MM.1S (cell line): ENCODE results near the gene EMX2.

Experiments
- DNase-seq: peaks from one replicate; pipeline ENCODE4 v3.0.0-alpha.2; 2015
- H2AFZ ChIP-seq: fragments of 300-600 bp; sonication (generic); 2 replicates; pipeline ENCODE4 v1.6.0; 2016; ENCODE audit warnings: antibody characterized with exemption, low read length
- H3F3A ChIP-seq: fragments of 300-600 bp; sonication (generic); 2 replicates; pipeline ENCODE4 v1.6.1; 2016; ENCODE audit warnings: mild to moderate bottlenecking, antibody characterized with exemption, low read length, moderate library complexity, mixed read lengths; ENCODE audit not compliant: insufficient read depth
- H3K27ac ChIP-seq: fragments of 300-600 bp; sonication (generic); 2 replicates; pipeline ENCODE4 v1.5.1; 2016; ENCODE audit warnings: mild to moderate bottlenecking, low read length
- H3K27me3 ChIP-seq: fragments of 300-600 bp; sonication (generic); replicated peaks from 2 replicates; pipeline ENCODE4 v1.6.0; 2016; ENCODE audit warnings: low read length; ENCODE audit not compliant: insufficient read depth
- H3K36me3 ChIP-seq: fragments of 300-600 bp; sonication (generic); replicated peaks from 2 replicates; pipeline ENCODE4 v1.6.1; 2016; ENCODE audit warnings: mild to moderate bottlenecking, low read length, mixed read lengths; ENCODE audit not compliant: insufficient read depth
- H3K4me1 ChIP-seq: fragments of 300-600 bp; sonication (generic); 2 replicates; pipeline ENCODE4 v1.6.1; 2016; ENCODE audit warnings: low read length, mixed read lengths
- H3K4me2 ChIP-seq: fragments of 300-600 bp; sonication (generic); 2 replicates; pipeline ENCODE4 v1.6.0; 2016; ENCODE audit warnings: low read depth, low read length
- H3K4me3 ChIP-seq: fragments of 300-600 bp; sonication (generic); 2 replicates; pipeline ENCODE4 v1.5.1; 2016; ENCODE audit warnings: low read length, mixed read lengths
- H3K79me2 ChIP-seq: fragments of 300-600 bp; sonication (generic); 2 replicates; pipeline ENCODE4 v1.6.1; 2016; ENCODE audit warnings: mixed run types, low read length, mixed read lengths
- H3K9ac ChIP-seq: fragments of 300-600 bp; sonication (generic); 2 replicates; pipeline ENCODE4 v1.6.1; 2016; ENCODE audit warnings: low read length, mixed read lengths
- H3K9me2 ChIP-seq: fragments of 300-600 bp; sonication (generic); replicated peaks from 2 replicates; pipeline ENCODE4 v1.6.1; 2016; ENCODE audit warnings: mild to moderate bottlenecking, low read length, mixed read lengths; ENCODE audit not compliant: insufficient read depth
- H3K9me3 ChIP-seq: fragments of 300-600 bp; sonication (generic); replicated peaks from 2 replicates; pipeline ENCODE4 v1.6.1; 2016; ENCODE audit warnings: mild to moderate bottlenecking, low read length, mixed read lengths; ENCODE audit not compliant: insufficient read depth
- H4K20me1 ChIP-seq: fragments of 300-600 bp; sonication (generic); 2 replicates; pipeline ENCODE4 v1.6.1; 2016; ENCODE audit warnings: mild to moderate bottlenecking, low read length, moderate library complexity, mixed read lengths; ENCODE audit not compliant: insufficient read depth
- EZH2 ChIP-seq: fragments of 300-600 bp; sonication (generic); optimal IDR thresholded peaks from 2 replicates; pipeline ENCODE3; 2017; ENCODE audit warnings: low read depth, mild to moderate bottlenecking, antibody characterized with exemption, low read length, mixed read lengths
- EZH2phosphoT487 ChIP-seq: fragments of 300-600 bp; sonication (generic); IDR thresholded peaks from 2 replicates; pipeline ENCODE4 v1.6.1; 2018; ENCODE audit warnings: antibody characterized with exemption, low read length
- TF ChIP-seq, protein P1 (sequence below): fragments of 300-600 bp; sonication (generic); IDR thresholded peaks from 2 replicates; pipeline ENCODE4 v1.5.1; 2016; ENCODE audit warnings: antibody characterized with exemption, low read length, mixed read lengths

Gene EMX2

DNA sequence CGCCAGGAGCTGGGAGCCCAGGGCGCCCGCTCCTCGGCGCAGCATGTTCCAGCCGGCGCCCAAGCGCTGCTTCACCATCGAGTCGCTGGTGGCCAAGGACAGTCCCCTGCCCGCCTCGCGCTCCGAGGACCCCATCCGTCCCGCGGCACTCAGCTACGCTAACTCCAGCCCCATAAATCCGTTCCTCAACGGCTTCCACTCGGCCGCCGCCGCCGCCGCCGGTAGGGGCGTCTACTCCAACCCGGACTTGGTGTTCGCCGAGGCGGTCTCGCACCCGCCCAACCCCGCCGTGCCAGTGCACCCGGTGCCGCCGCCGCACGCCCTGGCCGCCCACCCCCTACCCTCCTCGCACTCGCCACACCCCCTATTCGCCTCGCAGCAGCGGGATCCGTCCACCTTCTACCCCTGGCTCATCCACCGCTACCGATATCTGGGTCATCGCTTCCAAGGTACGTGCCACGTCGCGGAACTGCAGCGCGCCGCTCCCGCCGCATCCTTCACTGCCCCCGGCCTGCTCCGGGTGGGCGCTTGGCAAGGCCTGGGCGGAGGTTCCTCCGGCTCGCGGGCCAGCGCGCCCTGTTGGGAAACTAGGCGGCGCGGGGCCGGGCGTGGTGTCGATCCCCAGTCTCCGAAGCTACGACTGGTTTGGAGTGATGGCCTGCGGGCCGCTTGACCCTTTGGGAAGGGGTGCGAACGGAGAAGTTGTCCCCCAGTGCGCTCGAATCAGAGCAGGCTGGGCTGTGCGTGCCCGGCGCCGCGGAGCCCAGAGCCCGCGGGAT, 868 bp downstream of the EMX2 start:
- Histone ChIP-seq H2AFZ (no peak overlapping the region), H3K36me3 (no peaks in the 10 kb centered on the region), H3K27me3 (no peaks in the 10 kb centered on the region), H3K27ac (no peak overlapping the region), H3K4me2 (no peak overlapping the region), H3K9me3 (no peaks in the 10 kb centered on the region), H3F3A (no peaks in the 10 kb centered on the region), H3K9ac (no peak overlapping the region), H4K20me1 (no peaks in the 10 kb centered on the region), H3K4me1 (no peaks in the 10 kb centered on the region), H3K79me2 (no peaks in the 10 kb centered on the region), H3K4me3 (no peak overlapping the region), H3K9me2 (no peaks in the 10 kb centered on the region)
- TF ChIP-seq EZH2 (no peak), EZH2phosphoT487 (no peak)
- TF ChIP-seq, protein P1, sequence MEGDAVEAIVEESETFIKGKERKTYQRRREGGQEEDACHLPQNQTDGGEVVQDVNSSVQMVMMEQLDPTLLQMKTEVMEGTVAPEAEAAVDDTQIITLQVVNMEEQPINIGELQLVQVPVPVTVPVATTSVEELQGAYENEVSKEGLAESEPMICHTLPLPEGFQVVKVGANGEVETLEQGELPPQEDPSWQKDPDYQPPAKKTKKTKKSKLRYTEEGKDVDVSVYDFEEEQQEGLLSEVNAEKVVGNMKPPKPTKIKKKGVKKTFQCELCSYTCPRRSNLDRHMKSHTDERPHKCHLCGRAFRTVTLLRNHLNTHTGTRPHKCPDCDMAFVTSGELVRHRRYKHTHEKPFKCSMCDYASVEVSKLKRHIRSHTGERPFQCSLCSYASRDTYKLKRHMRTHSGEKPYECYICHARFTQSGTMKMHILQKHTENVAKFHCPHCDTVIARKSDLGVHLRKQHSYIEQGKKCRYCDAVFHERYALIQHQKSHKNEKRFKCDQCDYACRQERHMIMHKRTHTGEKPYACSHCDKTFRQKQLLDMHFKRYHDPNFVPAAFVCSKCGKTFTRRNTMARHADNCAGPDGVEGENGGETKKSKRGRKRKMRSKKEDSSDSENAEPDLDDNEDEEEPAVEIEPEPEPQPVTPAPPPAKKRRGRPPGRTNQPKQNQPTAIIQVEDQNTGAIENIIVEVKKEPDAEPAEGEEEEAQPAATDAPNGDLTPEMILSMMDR = no peak
- no peak for DNase-seq

DNA sequence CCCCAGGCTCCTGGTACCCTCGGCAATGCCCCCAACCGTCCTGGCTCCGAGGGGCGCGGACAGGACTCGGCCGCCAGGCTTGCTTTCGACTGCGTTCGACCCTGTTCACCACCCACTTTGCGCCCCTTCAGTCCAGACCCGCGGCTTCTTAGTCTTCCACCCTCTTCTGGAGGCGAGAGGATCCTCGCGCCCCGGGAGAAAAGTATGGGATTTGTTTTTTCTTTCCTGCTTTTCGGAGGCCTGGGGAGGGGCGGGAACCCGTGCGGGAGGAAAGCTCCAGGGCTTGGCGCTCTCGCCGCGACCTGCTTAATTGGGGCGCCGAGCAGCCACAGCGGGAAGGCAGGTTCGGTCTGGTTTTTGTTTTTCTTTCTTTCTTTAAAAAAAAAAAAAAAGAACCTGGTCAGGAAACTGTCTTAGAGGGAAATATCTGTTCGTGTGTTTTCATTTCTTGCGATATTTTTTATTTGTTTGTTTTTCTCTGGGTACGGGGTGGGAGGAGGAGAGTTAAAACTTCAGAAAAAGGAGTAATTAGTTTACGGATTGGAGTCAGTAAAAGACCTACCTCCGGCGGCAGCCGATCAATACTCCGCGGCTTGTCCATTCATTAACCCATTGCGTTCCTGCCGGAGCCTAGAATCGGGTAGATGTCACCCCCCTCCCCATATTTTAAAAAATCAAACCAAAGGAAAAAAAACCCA, 1.6 kb downstream of the EMX2 start:
- no peak overlapping the region for H3K4me3 ChIP-seq
- no peaks in the 10 kb centered on the region for H3K79me2 ChIP-seq
- no peaks in the 10 kb centered on the region for H4K20me1 ChIP-seq
- no peak overlapping the region for H3K27ac ChIP-seq
- no peaks in the 10 kb centered on the region for H3F3A ChIP-seq
- no peak for DNase-seq
- H3K9me2 ChIP-seq = no peaks in the 10 kb centered on the region
- no peaks in the 10 kb centered on the region for H3K27me3 ChIP-seq
- no peak overlapping the region for H3K9ac ChIP-seq
- TF ChIP-seq EZH2phosphoT487 = no peak
- TF ChIP-seq, protein P1 = no peak
- no peak for TF ChIP-seq EZH2
- no peak overlapping the region for H2AFZ ChIP-seq
- no peaks in the 10 kb centered on the region for H3K36me3 ChIP-seq
- no peak overlapping the region for H3K4me2 ChIP-seq
- H3K4me1 ChIP-seq = no peaks in the 10 kb centered on the region
- H3K9me3 ChIP-seq = no peaks in the 10 kb centered on the region

DNA sequence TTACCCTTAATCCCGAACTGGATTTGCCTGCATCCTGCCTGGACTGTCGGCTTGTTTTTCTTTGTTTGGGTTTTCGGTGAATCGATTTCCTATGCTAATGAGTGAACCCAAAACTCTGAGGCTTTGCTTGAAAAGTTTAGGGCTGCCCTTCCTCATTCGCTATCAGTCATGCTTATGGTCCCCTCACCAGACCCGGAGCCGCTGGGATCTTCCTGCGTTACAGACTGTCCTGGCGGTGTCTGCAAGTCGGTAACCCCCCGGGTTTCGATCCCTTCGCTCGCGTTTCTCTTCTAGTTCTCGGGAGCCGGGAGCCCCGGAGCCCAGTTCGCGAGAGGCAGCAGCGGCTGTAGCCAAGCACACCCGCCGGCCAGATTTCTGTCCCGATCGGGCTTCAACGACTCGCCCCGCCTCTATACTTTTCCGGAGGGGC, 2.2 kb downstream of the EMX2 start:
- no peaks in the 10 kb centered on the region for H3K4me1 ChIP-seq
- no peak overlapping the region for H3K4me3 ChIP-seq
- TF ChIP-seq EZH2 (no peak), EZH2phosphoT487 (no peak)
- TF ChIP-seq, protein P1 = no peak
- no peak for DNase-seq
- no peaks in the 10 kb centered on the region for H3K9me2 ChIP-seq
- no peak overlapping the region for H3K4me2 ChIP-seq
- H2AFZ ChIP-seq = no peak overlapping the region
- H3K9ac ChIP-seq = no peak overlapping the region
- no peaks in the 10 kb centered on the region for H3K36me3 ChIP-seq
- no peaks in the 10 kb centered on the region for H3K27me3 ChIP-seq
- H3K79me2 ChIP-seq = no peaks in the 10 kb centered on the region
- no peaks in the 10 kb centered on the region for H4K20me1 ChIP-seq
- no peaks in the 10 kb centered on the region for H3K9me3 ChIP-seq
- no peak overlapping the region for H3K27ac ChIP-seq
- no peaks in the 10 kb centered on the region for H3F3A ChIP-seq
